Right kidney (tissue), 1 donor: Measurements from ENCODE around the gene COCH.
"Not testable (repeated sequence)": the region's sequence is repeated elsewhere in the genome, so short reads cannot be mapped to it uniquely, and the experiment has no call there.

Source experiments
- DNase-seq: peaks from one replicate; pipeline ENCODE4 v3.0.0-alpha.2; 2016

COCH gene

DNA sequence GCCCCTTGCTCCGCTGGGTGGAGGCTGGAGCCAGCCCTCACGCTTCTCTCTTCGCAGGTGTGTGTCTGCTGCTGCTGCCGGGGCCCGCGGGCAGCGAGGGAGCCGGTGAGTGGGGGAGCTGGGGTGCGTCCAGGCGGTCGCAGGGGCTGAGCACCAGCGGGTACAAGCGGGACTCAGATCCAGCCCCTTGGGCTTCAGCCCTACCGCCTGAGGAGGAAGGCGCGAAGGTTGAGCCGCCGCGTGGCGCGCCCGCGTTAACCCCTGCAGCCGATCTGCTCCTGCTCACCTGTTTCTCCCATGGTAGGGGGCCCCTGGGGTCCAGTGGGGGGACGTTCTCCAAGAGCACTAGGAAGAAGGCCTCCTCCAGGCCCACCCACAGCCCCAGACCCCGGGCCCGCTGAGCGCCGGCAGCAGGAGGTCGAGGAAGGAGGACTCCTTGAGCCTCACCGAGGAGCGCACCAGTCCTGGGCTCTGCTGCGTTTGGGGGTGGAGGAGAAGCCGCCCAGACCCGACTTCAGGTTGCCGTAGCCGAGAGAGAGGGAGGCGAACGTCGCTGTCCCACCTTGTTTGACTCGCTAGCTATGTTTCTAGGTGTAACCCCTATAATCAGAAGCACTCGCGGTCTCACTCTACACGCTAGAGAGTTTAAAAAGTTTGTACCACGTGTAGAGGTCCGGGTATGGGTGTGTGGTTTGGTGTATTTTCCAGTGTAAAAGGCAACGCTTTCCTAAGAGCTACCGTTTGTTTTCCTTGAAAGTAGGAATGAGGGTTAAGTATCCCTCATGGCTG lies 834 bp downstream of the COCH start:
- DNase-seq, result peak; percentile 55

DNA sequence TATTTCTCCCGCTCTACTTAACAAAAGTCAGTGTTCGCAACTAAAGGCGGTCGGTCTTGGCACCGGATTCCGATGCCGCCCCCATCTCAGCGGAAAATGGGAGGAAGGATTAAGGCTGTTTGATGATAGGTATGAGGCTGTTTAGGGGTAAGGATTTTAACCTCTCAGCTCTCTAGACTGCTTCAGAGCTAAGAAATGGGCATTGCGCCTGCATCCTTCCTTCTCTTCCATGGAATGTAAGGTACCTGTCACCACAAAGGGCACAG lies 1.4 kb downstream of the COCH start:
- no peak for DNase-seq

DNA sequence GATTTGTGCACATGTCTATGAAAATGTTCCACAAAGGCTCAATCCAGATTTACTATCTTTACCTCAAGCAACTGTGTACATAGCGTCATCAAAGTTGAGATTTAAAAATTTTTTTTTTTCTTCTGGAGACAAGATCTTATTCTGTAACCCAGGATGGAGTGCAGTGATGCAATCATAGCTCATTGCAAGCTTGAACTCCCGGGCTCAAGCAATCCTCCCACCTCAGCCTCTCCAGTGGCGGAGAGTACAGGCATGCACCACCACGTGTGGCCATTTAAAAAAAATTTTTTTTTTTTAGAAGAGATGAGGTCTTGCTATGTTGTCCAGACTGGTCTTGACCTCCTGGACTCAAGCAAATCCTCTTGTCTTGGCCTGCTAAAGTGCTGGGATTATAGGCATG lies 2.3 kb downstream of the COCH start:
- DNase-seq, result no peak

DNA sequence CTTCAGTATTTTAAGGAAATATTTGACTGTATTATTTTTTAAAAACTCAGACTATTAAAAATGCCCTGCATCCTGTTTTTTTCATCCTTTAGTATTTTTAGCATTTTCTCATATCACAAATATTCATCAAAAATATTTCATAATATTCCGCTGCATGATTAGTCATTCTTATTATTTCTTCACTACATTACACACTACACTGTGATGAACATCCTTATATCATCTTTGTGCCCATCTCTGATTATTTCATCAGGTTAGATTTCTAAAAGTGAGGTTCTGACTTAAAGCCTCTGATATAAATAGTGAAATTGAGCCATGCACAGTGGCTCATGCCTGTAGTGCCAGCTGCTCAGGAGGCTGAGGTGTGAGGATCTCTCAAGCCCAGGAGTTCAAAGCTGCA lies 8.1 kb downstream of the COCH start:
- DNase-seq, result no peak

DNA sequence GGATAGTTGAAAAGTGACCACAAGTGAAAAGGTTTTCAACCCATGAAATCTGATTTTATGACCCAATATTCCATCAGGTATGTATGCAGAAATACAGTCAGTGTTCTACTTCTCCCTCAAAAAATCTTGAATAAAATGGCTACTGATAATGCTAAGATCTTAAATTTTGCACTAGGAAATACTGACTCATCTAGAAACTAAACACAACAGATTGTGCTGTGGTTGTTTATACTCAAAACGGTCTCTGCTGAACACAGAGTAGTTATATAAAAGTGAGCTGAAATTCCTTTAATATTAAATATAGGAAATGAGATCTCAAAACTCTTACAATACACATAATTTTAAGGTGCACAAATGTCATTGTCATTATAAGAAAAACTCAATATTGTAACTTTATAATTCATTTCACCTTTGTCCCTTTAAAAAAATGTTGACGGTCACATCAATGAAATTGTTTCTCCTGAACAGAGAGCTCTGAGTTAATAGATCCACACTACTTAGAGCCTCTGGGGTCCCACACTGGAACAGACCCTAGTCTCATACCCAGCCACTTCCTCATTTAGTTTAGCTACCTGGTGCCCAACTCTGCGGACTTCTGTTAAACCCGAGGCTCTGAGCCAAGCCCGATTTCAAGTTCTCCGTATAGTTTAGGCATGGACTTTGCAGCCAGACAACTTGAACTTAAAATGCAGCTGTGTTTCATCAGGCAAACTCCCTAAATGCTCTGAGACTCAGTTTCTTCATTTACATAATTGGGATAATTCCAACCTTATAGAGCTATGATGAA lies 9.3 kb downstream of the COCH start:
- no peak for DNase-seq

DNA sequence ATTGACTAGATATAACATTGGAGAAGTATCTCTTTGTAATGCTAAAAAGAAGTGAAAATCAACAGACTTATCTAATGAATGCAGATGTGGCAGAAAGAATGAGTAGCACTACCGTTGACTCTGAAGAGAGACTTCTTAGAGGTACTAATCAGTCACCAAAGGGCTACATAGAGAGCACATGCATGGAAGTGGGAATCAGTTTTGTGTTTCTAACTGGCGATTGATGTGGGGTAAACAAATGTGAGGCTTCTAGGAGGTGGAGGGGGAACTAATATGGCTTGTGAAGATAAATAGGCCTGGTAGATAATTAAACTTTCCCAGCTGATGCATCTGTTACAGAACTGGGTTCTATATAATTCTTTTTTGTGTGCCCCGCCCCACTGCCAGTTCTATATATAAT lies 10.5 kb downstream of the COCH start:
- no peak for DNase-seq

DNA sequence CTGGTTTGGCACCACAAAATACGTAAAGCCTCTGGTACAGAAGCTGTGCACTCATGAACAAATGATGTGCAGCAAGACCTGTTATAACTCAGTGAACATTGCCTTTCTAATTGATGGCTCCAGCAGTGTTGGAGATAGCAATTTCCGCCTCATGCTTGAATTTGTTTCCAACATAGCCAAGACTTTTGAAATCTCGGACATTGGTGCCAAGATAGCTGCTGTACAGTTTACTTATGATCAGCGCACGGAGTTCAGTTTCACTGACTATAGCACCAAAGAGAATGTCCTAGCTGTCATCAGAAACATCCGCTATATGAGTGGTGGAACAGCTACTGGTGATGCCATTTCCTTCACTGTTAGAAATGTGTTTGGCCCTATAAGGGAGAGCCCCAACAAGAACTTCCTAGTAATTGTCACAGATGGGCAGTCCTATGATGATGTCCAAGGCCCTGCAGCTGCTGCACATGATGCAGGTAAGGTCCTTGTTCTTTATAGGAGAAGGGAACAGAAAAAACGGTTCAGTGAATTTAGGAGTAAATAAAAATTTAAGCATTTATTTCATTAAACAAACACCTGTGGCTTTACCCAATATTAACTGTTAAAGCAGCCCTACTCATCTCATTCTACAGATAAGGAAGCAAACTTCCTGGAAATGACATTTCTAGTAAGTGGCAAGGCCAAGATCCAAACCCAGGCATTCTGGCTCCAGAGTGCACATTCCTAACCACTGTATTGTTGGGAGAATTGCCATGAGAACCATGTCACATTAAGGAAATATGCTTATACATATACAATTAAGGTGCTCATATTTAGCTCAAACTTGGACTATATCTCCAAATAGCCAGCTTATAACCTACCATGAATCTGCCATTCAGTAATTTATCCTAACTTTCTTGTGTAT lies 11.7 kb downstream of the COCH start:
- no peak for DNase-seq

DNA sequence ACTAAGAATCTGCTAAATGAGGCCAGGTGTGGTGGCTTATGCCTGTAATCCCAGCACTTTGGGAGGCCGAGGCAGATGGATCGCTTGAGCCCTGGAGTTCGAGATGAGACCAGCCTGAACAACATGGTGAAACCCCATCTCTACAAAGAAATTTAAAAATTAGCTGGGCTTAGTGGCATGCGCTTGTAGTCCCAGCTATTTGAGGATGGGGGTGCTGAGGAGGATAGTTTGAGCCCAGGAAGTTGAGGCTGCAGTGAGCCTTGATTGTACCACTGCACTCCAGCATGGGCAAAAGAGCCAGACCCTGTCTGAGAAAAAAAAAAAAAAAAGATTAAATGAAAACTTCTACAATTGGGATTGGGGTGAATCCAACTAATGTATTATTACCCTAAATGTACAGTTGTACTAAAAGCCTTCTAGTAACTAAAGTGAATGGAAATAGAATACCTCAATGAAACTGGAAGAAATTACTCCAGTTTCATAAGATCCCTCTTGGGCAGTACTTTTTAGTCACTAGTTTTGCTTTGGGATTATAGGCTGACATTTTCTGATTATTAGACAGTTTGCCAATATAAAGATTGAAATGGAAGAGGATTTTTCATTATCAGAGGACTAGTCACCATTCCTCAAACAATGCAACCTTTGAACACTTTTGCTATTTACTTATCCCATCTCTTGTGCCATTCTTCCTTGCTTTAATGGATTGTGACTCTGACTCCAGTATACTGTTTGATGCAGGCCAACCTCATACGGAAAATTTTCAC lies 14.3 kb downstream of the COCH start:
- DNase-seq, result no peak

DNA sequence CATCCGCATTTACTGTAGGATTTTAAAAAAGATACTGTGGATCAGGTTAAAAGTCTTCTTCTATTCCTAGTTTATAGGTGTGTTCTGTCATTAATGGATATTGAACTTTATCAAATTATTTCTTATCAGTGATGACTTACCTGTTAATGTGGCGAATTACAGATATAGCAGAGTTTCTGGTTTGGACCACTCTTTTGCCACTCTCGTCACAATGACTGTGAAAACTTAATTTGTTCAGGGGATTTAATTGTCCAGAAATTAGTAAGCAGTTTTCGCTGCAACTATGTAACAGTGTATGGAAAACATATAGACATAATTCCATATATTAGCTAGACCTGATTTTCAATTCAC lies 14.9 kb downstream of the COCH start:
- DNase-seq, result no peak

DNA sequence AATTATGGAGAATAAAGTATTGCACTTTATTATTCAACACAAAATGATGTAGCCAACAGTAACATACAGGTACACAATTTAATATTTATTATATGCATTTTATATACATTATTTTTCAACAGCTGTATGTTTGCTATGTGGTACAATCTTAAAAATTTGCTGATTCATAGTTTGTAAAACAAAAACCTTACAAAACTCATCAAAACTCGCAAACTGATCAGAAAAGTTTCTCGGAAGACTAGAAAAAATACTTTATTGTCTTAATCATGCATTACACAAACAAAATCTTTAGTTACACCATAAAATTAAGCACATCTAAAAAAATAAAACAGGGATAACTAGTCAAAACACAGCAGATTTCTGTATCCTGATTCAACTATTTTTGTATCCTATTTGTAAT lies 19.5 kb downstream of the COCH start:
- no peak for DNase-seq

DNA sequence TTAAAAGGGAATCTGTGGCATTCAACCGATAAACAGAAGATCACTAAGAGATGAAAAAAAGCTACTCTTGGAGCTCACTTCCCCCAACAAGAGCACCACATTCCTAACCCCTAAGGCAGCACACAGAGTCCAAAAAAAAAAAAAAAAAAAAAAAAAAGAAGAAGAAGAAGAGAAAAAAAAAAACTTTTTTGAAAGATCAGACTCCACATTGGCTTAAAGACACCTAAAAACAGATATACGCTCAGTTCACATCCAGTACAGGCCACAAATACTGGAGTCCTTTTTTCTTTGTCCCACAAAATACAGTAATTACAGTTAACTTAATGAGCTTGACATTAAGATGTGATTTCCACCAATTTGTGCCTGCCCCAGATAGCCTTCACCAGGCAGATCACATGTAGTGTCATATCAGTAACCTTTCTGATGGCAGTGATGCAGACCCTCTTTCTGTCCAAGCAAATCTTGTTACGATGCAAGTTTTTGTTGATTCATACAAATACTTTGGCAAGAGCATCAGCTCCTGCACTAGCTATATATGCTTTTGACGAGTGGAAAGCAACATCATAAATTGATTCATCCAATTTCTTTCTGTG lies 20.7 kb downstream of the COCH start:
- no peak for DNase-seq

DNA sequence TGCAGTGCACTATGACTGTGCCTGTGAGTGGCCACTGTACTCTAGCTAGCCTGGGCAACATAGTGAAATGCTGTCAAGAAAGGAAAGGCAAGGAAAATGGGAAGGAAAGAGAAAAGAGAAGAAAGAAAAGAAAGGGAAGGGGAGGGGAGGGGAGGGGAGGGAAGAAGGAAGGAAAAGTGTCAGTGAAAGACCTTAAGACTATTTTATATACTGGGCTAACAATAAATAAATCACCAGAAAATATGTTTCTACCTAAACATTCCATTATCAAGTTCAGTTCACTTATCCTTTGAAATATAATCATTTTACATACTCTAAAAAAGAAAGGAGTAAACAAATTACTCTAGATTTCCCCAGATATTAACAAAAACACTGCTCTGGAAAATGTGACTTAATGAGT lies 22.1 kb downstream of the COCH start:
- DNase-seq, result no peak

DNA sequence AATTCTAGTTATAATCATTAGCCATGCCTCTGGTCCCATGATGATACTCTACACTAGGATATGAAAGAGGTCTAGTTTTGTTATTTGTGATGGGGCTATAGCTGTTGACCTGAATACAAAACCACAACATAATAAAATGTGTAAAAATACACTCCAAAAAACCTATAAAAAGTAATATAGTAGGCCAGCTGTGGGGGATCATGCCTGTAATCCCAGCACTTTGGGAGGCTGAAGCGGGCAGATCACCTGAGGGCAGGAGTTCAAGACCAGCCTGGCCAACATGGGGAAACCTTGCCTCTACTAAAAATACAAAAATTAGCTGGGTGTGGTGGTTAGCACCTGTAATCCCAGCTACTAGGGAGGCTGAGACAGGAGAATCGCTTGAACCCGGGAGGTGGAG lies 22.8 kb downstream of the COCH start:
- DNase-seq, result not testable (repeated sequence)

DNA sequence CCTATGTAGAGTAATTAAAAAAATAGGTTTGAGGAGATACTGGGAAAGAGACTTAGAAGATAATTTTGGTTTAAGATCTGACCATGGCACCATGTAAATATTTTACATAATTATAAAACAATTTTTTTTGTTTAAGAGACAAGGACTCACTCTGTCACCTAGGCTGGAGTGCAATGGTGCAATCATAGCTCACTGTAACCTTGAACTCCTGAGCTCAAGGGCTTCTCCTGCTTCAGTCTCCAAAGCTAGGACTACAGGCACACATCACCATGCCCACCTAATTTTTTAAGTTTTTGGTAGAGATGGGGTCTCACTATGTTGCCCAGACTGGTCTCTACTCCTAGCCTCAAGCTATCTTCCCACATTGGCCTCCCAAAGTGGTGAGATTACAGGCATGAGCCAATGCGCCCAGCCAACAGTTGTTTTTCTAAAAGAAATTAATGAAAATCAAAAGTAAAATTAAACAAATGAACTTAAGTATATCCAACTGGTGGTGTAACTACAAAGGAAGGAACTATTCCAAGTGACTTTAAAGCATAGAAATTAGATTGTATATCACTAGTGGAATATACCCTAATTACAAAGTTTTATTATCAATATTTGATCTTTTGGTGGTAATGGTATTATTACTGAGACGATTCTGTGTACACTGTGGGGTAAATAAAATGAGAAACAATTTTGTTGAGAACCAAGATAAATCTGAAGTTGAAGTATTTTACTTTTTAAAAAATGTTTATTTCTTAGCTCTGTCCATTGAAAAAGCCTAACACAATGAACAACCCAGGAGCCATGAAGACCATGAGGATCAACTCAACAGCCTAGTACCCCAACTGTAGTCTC lies 29.1 kb downstream of the COCH start:
- DNase-seq, result no peak

DNA sequence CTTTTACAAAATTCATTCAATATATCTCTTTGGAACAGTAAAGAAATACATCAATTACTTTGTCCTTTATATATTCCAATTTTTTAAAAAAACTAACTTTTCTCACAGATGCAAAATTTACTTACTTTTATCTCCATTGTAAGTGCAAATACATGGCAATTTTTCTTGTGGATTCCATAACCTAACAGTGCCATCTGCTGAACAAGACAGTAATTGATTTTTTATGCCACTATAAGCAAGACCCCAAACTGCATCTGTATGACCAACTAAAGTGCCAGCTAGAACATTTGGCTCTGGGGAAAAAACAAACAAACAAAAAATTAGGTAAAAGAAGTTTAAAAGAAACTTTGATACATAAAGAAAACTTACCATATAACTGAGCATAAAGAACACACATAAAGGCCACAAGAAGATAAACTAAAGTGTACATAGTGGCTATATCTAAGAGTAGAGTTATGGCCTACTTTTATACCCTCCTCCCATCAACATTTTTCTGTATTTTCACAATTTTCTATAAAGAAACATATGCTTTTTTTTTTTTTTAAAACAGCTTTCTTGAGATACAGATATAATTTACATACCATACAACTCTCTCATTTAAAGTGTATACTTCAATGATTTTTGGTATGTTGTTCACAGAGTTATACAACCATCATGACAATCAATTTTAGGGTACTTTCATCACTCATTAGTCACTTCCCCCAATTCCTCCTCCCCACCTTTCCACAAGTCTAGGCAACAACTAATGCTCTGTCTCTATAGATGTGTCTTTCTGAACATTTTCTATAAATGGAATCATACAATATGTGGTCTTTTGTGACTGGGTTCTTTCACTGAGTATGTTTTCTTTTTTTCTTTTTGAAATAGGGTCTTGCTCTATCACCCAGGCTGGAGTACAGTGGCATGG lies 32.6 kb downstream of the COCH start:
- DNase-seq, result no peak

DNA sequence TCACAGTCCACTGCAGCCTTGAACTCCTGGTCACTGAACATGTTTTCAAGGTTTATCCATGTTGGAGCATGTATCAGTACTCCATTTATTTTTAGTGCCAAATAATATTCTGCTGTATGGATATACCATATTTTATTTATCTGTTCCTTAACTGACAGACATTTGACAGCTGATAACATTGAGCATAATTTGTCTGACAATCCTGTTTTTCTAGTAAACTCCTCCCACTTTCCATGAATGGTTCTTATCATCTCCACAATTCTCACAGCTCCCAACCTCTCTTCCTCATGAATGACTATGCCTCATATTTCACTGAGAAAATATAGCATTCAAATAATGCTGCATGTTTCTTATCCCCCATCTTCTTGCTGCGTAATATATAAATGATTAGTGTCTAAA lies 33.3 kb downstream of the COCH start:
- no peak for DNase-seq

DNA sequence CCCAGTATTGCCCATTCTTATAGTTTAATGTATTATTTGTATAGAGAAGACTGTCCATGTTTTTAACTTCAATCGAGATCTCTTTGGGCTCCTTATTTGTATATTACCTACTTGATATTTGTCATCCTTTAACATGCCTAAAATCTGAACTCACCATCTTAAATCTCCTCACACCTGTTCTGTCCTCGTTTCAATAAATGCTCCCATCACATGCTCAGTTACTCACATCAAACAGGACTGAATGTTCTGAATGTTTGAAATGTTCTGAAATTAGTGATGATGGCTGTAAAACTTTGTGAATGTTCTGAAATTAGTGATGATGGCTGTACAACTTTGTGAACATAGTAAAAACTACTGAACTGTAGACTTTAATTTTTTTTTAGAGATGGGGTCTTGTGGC lies 34.5 kb downstream of the COCH start:
- no peak for DNase-seq

DNA sequence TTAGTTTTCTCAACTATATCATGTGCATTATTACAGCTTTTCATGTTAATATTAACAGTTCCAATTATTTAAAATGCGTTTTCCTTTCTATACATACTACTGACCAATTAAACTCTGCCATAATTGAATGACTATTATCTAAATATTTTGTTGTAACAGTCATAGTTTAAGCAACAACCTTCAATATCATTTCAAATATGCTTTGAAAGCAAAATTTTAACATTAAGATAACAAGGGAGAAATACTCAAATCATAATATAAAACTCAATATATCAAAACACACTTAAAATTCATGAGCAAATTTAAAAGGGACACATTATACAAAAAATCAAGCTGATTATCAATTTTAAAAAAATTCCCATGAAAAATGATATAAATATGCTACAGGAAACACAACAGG lies 40.5 kb downstream of the COCH start:
- no peak for DNase-seq

DNA sequence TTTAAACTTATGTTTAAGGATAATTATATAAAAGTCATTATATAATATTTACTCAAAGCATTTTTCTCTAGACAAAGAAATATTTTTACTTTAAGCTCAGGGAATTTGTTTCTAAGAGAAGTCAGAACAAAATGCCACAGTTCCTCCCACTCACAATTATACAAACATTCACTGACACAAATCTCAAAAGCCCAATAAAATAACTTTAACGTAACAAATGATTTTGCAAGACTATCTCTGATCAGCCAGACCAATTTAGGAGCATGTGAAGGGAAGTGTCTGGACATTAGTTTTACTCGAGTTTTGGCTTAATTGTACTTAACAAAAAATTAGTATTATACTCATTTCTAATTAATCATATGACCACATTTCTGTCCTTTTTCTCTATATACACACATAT lies 41.2 kb downstream of the COCH start:
- DNase-seq, result no peak

DNA sequence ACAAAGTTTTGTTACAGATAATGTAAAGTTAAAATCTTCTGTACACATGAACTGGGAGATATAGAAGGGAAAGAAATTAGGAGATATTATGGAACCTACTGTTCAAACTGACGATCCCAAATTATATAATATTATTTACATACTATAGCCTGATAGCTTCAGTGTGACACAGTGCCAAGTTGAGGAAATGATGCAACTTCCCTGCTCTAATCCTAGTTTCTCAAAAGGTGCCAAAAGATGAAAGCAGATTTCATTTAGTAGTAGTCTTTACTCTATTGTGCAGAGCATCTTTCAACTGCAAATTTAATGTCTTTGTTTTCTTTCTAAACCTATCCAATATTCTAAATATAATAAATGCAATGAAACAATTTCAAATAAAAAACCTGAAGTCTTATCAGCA lies 46.9 kb downstream of the COCH start:
- no peak for DNase-seq
